ENCODE results near the gene CHRNA10.
"Not testable (repeated sequence)": the region's sequence is repeated elsewhere in the genome, so short reads cannot be mapped to it uniquely, and the experiment has no call there.

Gene CHRNA10

DNA sequence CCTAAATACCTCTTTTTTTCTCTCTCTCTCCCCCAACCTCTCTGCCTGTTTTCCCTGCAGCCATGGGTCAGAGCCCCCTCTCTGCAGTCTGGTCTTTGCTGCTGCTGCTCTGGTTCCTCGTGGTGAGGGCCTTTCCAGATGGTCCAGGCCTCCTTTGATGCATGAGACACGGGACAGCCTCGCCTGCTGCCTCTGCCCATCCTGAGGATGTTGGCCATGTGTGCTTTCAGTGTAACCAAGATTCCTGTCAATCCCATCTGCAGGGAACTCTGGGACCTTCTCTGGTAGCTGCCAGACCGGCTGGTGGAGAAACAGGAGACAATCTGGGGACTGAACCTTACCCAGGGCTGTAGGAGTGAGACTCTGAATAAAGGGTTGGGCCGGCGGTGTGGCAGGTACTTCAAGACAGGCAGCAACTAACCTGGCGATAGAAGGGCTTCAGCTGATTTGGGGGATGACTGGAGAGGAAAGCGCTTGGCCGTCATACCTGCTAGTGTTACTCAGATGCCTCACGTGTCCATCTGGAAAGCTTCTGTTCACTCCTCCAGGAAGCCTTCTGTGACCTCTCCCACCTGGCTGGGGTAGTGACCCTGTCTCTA, 7.1 kb downstream of the CHRNA10 start:
- DNase-seq: no peak

DNA sequence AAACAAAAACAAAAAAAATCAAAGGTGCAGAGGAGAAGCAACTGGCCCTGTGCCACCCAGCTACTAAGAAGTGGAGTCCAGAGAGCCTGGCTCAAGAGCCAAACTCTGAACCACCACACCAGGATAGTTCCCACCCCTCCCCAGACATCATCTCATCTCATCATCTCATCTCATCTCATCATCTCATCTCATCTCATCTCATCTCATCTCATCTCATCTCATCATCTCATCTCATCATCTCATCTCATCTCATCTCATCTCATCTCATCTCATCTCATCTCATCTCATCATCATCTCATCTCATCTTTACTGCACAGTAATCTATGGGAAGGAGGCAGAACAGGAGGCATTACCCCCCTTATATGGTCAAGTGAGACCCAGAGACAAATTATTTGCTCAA, 8.3 kb downstream of the CHRNA10 start:
- DNase-seq: no peak

DNA sequence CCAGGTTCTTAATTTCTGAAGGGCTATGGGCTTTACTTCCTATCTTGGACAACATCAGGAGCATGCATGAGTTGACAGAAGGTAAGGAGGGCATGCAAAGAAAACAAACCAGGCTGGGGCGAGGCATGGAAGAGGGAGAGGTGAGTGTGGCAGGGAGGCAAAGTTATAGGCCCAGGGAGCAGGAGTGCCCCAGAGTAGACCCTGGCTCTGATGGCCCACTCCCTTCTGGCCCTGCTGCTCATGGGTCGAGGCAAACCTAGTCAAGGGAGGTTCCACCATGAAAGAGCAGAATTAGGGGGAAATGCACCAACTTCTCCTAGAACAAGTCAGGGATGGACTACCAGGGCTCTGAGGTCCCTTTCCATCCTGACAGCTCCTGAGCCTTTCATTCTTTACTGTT, 10.2 kb downstream of the CHRNA10 start:
- DNase-seq: no peak

DNA sequence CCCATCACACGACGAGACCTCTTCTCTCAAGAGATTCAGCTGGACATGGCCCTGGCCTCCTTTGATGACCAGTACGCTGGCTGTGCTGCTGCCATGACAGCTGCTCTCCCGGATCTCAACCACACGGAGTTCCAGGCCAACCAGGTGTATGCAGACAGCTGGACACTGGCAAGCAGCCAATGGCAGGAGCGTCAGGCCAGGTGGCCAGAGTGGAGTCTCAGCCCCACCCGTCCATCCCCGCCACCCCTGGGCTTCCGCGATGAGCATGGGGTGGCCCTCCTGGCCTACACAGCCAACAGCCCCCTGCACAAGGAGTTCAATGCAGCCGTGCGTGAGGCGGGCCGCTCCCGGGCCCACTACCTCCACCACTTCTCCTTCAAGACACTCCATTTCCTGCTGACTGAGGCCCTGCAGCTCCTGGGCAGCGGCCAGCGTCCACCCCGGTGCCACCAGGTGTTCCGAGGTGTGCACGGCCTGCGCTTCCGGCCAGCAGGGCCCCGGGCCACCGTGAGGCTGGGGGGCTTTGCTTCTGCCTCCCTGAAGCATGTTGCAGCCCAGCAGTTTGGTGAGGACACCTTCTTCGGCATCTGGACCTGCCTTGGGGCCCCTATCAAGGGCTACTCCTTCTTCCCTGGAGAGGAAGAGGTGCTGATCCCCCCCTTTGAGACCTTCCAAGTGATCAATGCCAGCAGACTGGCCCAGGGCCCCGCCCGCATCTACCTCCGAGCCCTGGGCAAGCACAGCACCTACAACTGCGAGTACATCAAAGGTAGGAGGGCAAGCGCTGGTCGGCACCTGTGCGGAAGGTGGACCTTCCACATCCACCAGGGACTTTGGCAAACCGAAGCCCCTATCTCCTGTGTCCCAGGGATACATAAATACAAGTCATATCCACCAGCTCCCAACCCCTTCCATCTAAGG, 11.3 kb downstream of the CHRNA10 start:
- no peak for DNase-seq

DNA sequence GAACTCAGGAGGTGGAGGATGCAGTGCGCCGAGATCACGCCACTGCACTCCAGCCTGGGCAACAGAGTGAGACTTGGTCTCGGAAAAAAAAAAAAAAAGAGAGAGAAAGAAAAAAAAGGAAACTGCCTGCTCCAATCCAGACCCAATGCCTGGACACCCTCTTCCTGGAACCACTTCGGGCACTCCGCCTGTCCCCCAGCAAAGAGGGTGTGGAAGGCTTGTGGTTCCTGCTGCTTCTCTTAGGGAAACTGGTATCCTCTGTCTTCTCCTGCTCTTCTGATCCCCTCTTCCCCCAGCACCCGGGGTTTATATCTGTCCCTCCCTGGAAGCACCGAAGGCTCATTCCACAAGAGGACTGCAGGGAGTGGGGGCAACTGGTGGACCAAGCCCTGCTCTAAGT, 12.9 kb downstream of the CHRNA10 start:
- DNase-seq: no peak

DNA sequence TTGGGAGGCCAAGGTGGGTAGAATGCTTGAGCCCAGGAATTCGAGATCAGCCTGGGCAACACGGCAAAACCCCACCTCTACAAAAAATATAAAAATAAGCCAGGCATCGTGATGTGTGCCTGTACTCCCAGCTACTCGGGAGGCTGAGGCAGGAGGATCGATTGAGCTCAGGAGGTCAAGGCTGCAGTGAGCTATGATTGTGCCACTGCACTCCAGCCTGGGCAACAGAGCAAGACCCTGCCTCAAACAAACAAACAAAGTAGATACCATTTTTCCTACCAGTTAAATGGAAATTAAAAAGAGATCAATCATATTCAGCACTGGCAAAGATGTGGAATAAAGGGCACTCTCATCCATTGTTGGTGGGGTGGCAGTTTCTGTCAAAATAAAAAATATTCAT, 13.9 kb downstream of the CHRNA10 start:
- DNase-seq: not testable (repeated sequence)

DNA sequence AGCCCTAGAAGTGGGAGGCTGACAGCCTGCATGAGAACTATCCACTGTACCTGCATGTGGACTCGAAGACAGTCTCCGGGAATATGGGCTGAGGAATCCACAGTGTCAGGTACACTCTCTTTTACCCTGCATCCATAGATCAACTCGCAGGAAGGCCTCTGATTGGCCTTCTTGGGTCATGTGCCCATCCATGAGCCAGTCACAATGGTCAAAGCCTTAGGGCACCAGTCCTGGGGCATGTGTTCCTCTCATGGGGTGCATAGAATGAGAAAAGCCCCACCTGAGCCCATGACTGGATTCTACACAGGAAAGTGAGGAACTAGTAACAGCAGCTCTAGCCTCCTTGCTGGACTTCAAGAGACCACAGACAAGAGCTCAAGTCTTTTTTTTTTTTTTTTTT, 15.6 kb downstream of the CHRNA10 start:
- no peak for DNase-seq

DNA sequence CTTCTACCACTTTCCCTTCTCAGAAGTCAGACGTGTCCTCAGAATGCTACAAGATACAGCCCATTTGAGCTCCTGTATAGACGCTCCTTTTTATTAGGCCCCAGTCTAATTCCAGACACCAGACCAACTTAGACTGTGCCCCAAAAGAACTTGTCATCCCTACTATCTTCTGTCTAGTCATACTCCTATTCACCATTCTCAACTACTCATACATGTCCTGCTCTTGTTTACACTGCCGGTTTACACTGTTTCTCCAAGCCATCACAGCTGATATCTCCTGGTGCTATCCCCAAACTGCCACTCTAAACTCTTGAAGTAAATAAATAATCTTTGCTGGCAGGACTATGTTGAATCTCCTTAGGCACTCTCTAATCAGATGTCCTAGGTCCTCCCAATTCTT, 18.7 kb downstream of the CHRNA10 start:
- DNase-seq: not testable (repeated sequence)

DNA sequence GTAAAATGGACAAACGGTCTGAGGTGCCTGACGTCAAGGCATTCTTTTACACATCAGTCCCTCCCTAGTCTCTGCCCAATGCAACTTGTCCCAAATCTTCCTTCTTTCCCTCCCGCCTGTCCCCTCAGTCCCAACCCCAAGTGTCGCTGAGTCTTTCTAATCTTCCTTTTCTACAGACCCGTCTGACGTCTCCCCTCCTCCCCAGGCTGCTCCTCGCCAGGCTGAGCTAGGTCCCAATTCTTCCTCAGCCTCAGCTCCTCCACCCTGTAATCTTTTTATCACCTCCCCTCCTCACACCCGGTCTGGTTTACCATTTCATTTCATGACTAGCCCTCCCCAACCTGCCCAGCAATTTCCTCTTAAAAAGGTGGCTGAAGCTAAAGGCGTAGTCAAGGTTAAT, 21.8 kb downstream of the CHRNA10 start:
- not testable (repeated sequence) for DNase-seq

DNA sequence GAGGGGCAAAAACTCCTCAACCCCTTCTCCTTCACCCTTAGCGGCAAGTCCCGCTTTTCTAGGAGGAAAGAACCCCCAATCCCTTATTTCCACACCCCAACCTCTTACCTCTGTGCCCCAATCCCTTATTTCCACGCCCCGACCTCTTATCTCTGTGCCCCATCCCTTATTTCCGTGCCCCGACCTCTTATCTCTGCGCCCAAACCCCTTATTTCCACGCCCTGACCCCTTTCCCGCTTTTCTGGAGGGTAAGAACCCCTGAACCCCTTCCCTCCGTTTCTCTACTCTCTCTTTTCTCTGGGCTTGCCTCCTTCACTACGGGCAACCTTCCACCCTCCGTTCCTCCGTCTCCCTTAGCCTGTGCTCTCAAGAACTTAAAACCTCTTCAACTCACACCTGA, 22.3 kb downstream of the CHRNA10 start:
- not testable (repeated sequence) for DNase-seq

DNA sequence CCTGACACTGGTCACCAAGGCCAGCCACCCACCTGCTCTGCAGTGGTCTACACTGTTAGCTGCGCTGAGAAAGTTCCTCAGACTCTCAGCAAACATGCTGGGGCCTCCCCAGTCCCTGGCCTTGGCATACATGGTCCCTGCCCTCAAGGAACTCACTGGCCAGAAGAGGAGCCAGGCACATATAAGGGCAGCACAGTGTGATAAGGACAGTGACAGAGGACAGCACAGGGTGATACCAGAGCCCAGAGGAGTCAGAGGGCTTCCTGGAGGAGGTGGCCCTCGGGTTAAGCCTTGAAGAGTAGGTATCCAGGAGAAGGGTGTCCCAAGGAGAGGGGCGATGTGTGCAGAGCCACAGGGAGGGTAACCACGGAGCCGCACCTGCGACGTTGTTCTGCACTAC, 25.6 kb downstream of the CHRNA10 start:
- DNase-seq: no peak

DNA sequence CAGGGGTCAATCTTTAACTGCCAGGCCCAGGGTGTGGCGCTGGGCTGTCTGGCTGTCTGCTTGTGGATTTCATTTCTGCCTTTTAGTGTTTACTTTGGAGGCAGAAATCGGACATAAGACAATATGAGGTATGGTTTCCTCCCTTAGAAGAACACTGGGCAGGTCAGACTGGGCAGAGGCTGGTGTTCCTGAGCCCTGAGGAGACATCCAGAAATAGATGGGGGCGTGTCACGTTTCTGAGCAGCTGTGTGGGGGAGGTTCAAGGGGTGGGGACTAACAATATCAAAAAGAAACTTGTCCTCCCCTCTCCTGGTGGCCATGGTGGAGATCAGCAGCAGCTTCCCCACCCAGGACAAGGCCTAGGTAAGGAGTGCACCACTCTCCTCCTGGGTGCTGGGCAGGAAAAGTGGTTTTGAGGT, 26.4 kb downstream of the CHRNA10 start, which contains the start of gene ART1:
TSS of gene ART1 (plus strand) at position 312 of the 419 bp plus-strand sequence. CDS start 14,086 bp downstream, outside the sequence.
- DNase-seq: no peak

DNA sequence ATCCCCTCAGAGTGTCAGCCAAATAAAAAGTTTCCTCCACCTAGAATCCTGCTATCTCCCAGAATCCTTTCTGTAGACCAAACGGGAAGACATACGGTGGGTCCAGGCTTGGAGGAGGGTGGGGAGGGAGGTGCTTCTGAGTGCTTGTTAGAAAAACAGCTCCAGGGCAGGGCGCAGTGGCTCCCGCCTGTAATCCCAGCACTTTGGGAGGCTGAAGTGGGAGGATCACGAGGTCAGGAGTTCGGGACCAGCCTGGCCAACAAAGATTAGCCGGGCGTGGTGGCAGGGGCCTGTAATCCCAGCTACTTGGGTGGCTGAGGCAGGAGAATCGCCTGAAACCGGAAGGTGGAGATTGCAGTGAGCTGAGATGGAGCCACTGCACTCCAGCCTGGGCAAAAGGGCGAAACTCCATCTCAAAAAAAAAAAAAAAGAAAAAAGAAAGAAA, 28.1 kb downstream of the CHRNA10 start:
- not testable (repeated sequence) for DNase-seq

DNA sequence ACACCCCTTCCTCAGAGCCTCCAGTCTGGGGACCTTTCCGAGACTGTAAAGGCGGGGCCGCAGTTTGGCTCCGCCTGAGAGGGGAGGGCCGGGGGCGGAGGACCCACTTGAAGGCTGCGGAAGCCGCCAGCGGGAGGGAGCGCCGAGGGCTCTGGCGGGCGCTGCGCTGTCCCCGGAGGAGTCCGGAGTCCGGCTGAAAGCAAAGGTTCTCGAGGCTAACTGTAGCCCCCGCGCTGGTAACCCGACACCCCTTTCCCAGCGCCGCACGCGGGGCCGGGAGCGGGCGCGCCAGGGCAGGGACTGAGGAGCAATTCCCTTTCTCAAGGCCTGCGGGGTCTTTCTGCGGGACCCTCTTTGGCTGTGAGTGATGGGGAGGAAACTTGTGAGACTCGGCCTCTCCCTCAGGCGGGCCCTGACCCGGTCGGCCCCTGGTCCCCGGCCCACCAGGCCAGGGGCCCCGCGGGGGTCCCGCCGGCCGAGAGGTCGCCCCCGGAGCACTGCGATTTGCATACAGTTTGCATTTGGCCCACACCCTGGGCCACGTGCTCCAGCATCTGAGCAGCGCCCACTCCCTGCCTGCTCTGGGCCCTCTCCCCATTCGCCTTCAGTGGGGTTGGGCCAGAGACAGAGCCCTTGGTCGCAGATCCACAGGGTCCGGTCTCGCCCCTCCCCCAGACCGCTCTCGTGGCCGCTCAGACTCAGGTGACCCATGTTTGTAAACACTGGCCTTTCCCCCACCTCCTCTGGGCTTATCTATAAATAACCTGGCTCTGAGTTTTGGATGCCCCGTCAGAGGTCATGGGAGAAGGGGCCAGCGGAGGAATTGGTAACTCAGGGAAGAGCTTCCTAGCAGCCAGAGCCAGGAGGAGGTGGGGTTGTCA, 28.9 kb downstream of the CHRNA10 start:
- DNase-seq: no peak

DNA sequence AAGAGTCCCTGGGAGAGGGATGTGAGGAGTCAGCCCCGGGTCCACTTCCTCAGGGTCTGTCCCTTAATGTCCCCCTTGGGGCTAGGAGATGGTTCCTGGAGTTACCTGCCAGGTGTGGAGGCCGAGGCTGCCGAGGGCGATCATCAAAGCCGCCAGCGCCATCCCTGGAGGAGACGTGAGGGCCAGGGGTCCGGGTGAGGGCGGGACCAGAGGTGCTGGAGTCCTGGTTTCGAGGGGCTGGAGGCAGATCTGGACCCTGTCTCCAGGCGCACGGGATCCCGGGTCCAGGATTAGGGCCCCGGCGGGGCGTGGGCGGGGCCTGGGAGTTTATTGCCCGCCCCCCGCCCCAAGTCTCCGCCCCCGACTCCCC, 29.5 kb downstream of the CHRNA10 start, which contains the start of gene ART5:
TSS of gene ART5 (minus strand) at position 292 of the 370 bp plus-strand sequence. CDS start at position 162, 130 bp downstream.
- DNase-seq: no peak

DNA sequence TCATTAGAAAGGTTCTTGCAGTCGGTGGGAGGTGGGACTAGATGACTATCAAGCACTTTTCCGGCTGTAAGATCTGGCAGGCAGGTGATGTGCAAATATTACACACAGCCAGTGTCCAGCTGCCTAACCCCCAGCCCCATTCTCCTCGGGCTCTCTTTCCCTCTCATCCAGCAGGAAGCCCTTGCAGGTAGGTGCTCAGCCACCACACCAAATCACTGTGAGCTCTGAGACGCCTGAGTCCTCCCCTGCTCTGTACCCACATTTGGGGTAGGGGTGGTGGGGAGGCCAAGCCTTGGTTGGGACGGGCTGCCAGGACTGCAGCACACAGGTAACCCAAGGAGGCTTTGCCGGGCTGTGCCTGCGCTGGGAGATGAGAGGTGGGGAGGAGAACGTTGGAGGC, 30.0 kb downstream of the CHRNA10 start:
- DNase-seq: no peak

DNA sequence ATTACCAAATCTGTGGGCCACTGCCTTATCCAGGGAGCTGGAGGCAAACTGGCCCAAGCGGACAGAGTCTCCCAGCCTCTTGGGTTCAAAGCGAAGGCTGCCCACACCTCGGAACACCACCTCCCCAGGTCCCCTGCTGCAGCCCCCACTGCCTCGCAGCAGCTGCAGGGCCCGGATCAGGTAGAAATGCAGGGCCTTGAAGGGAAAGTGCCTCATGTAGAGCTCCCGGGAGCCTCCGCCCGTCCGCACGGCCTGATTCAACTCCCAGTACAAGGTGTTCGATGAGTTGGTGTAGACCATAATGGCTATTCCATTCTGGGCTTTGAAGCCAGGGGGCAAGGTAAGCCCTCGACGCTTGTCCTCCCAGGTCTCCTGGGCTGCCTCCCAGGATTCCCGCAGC, 31.3 kb downstream of the CHRNA10 start:
- DNase-seq: no peak

DNA sequence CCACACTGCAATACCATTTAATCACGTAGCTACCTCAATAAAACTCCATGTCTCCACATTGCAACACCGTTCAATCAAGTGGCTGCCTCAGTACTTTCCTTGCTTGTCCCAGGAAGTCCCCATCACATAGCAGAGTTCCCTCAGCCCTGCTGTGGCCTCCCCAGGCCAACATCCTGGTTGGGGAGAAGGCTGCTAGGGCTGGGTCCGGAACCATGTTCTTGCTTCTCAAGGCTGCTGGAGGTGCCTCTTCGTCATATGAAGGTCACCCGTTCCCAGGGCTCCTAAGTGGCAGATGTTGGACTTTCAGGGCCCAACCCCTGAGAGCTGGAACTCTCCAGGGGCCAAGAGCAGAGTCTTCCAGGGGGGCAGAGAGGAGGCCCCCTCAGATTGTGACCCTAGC, 32.7 kb downstream of the CHRNA10 start:
- no peak for DNase-seq

DNA sequence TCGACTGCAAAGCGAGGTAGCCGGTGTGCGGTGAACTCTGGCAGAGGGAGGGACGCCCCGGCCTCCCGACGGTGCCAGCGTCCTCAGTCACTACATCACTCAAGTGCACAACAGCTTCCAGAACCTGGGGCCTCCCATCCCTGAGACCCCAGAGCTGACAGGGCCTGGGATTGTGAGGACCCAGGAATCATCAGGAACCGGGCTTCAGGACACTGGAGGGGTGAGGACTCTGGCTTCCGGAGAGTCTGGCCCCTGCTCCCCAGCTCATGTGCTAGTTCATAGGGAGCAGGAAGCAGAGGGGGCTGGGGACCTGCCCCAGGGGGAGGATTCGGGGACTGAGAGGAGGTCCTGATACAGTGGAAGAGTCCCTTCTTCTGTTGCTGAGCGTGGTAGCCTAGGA, 34.0 kb downstream of the CHRNA10 start:
- DNase-seq: no peak

DNA sequence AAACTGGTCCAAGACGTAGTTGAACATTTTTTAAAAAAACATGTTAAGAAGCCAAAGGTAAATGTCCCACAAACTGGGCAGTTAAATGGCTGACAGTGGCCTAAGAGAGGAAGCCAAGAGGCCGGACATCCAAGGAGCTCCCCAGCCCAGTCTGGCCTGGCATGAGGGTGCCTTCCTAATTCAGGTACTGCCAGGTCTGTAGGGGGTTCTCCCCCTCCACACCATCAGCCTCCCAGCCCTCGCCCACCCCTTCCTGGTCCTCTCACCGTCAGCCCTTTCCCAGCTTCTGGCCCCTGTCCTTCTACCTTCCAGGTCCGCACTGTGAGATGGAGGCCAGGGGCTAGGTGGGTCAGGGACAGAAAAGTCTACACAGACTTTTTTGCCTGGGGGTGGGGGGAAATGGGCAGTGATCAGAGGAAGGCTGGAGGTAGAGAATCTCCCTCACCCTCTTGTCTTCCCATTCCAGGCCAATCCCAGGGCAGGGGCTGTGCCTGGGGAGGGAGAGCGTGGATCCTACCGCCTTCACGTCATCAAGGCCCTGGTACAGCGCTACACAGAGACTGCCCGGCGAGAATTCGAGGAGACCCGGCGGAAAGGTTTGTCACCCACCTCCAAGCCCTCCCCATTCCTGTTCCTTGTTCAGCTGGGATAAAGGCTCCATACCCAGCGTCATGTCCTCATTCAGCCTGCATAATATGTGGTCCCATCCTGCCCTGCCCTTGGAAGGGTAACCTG, 35.4 kb downstream of the CHRNA10 start:
- no peak for DNase-seq

DNA sequence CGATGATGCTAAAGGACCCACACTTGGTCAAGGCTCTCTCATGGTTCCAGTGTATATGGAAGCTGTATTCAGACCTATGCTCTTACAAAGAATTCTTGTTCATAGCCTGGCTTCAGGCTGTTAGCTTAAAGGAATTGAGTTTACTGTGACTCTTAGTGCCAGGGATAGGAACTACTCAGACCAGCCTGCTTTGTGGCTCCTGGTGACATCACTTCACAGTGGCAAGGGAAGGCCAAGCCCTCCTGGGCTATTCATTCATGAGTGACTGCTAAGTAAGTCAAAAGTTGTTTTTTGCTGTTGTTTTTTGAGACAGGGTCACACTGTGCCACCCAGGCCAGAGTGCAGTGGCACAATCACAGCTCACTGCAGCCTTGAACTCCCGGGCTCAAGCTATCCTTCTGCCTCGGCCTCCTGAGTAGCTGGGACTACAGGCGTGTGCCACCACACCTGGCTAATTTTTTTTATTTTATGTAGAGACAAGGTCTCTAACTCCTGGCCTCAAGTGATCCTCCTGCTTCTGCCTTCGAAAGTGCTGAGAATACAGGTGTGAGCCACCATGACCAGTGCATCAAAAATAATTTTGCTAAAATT, 39.0 kb downstream of the CHRNA10 start:
- DNase-seq: no peak

DNA sequence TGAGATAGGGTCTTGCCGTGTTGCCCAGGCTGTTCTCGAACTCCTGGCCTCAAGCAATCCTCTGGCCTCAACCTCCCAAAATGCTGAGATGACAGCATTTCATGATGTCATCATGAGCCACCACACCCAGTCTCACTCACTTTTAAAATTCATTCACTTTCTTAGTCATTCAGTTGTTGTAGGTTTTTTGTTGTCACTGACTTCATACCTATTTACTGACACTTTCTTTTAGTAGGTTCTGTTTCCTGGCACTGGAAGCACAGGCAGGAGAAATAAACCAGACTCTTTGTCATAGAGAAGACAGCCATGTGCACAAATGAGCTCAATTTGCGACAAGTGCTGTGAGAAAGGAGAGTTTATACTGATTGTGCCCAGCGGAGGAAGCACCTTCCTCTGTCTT, 39.9 kb downstream of the CHRNA10 start:
- DNase-seq: no peak
